ENCODE measurements around the gene TEX28. TPM values are rescaled to one million over a fixed set of nuclear protein-coding genes. Genes with fewer than 3 reads are reported as not detected.

TEX28 gene
- total RNA-seq, 4 donors from 2014 or later, result not detected

DNA sequence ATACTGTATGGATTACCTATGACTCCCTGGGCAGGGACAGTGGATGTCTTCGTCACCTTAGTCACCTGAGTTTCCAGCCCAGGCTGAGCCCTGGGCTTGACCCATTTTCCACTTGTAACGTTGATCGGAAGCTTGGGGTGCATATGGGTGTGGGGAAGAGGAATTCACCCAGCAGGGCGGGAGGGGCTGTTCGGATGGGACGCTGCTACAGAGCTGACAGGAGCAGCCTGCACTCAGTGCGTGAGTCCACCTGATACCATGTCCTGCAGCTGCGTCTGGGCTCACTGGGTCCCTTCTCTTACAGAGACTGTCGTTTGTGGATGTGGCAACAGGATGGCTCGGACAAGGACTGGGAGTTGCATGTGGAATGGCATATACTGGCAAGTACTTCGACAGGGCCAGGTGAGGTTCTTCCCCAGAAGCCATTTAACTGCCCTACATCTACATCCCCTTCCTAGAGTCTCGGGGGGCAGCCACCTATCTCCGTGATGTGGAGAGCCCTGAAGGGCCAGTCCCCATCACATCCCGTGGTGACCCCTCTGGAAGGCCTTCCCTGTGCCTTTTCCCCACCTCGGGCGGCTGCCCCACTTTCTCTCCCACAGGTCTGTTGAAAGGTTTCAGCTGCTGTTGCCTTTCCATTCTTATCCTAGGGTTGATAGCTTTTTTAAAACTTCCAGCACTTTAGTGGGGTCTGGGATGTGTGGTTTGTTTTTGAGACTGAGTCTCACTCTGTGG, 14.3 kb upstream of the TEX28 start:
- Histone ChIP-seq H3K27ac (no peak overlapping the region), H3K4me1 (no peaks in the 10 kb centered on the region), H3K4me3 (no peak overlapping the region), H3K9me3 (no peaks in the 10 kb centered on the region), H3K27me3 (no peaks in the 10 kb centered on the region), H3K36me3 (no peaks in the 10 kb centered on the region)
- no peak for TF ChIP-seq POLR2A (IDR thresholded peaks at IDR 0.05)
- TF ChIP-seq, protein P1, sequence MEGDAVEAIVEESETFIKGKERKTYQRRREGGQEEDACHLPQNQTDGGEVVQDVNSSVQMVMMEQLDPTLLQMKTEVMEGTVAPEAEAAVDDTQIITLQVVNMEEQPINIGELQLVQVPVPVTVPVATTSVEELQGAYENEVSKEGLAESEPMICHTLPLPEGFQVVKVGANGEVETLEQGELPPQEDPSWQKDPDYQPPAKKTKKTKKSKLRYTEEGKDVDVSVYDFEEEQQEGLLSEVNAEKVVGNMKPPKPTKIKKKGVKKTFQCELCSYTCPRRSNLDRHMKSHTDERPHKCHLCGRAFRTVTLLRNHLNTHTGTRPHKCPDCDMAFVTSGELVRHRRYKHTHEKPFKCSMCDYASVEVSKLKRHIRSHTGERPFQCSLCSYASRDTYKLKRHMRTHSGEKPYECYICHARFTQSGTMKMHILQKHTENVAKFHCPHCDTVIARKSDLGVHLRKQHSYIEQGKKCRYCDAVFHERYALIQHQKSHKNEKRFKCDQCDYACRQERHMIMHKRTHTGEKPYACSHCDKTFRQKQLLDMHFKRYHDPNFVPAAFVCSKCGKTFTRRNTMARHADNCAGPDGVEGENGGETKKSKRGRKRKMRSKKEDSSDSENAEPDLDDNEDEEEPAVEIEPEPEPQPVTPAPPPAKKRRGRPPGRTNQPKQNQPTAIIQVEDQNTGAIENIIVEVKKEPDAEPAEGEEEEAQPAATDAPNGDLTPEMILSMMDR (IDR thresholded peaks at IDR 0.05 in 4 of 5, conservative IDR thresholded peaks at IDR 0.05 in 1 of 5), result no peak
- ATAC-seq (no peak), DNase-seq (no peak)
- intact Hi-C loops (cut with DNase I; ENCODE audit: low total_unique reads) (no loop called here), in situ Hi-C loops (cut with MboI; ENCODE audit: low sequenced_read_pairs in 4 of 4) (no loop called here)

DNA sequence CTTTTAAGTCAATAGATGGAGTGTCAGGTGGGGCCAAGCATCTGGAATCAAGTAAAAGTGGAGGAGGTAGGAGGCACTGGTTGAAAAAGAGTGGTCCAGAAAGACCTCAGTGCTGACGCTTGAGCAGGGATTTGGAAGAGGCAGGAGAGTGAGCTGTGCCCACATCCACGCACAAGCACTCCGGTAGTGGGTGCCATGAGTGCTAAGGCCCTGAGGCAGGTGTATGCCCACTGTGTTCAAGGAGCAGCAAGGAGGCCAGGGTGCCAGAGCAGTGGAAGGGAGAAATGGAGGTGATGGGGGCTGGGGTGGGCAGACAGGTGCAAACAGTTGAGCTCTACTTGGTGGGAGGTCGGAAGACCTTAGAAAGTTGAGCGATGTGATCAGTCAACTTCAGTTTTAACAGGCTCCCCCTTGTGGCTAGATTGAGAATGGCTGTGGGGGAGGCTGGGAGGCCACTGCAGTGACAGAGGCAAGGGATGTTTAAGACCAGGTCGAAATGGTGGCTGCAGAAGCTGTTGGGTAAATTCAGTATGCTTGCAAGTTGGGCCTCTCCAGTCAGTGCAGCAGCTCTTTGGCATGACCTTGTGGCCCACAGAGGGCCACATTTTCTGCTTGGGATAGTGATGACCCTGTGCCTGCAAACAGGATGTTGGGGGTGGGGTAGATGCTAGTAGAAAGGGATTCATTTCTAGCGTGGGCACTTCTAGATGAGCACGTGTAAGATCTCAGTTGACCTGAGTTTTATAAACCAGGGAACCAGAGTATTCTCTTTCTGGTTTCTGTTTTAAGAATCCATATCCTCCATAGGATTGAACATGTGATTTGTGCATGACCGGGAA, 13.4 kb upstream of the TEX28 start:
- ATAC-seq (peak; percentile 49 to 63), DNase-seq (peak in 1 of 2 donors; percentile 29)
- Histone ChIP-seq H3K27ac (no peak overlapping the region), H3K36me3 (no peaks in the 10 kb centered on the region), H3K4me3 (no peak overlapping the region), H3K9me3 (no peaks in the 10 kb centered on the region), H3K4me1 (no peaks in the 10 kb centered on the region), H3K27me3 (no peaks in the 10 kb centered on the region)
- intact Hi-C loops (cut with DNase I; ENCODE audit: low total_unique reads), result no loop called here
- in situ Hi-C loops (cut with MboI; ENCODE audit: low sequenced_read_pairs in 4 of 4), result no loop called here
- TF ChIP-seq POLR2A (IDR thresholded peaks at IDR 0.05), result no peak
- TF ChIP-seq, protein P1 (IDR thresholded peaks at IDR 0.05 in 4 of 5, conservative IDR thresholded peaks at IDR 0.05 in 1 of 5), result peak; percentile 29 to 70 (median 65)

DNA sequence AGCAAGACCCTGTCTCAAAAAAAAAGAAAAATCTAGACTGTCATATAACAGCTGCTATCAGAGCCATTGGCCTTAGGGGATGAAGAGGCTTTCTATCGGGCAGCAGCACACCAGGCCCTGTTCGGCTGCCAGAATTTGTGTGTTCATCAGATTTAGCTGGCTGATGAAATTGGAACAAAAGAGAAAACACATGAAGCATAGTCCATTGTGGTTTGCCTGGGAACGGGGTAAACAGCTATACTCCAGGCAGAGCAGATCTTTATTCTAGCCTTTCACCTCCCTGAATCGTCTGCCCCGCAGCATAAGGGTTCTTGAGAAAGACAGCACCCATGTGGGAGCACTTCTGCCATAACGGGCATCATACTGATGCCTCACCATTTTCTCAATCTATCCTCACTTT, 12.3 kb upstream of the TEX28 start:
- in situ Hi-C loops (cut with MboI; ENCODE audit: low sequenced_read_pairs in 4 of 4) (no loop called here), intact Hi-C loops (cut with DNase I; ENCODE audit: low total_unique reads) (no loop called here)
- no peaks in the 10 kb centered on the region for H3K27me3 ChIP-seq
- H3K4me1 ChIP-seq, result no peaks in the 10 kb centered on the region
- TF ChIP-seq, protein P1 (IDR thresholded peaks at IDR 0.05 in 4 of 5, conservative IDR thresholded peaks at IDR 0.05 in 1 of 5), result no peak
- no peak for TF ChIP-seq POLR2A (IDR thresholded peaks at IDR 0.05)
- no peak for ATAC-seq
- no peaks in the 10 kb centered on the region for H3K9me3 ChIP-seq
- no peak for DNase-seq
- H3K36me3 ChIP-seq, result no peaks in the 10 kb centered on the region
- H3K4me3 ChIP-seq, result no peak overlapping the region
- H3K27ac ChIP-seq, result no peak overlapping the region

GRCh38 chrX:154305541-154306205, 10.7 kb upstream of the TEX28 start:
- Histone ChIP-seq H3K27ac (no peak overlapping the region), H3K27me3 (no peaks in the 10 kb centered on the region), H3K4me3 (no peak overlapping the region), H3K9me3 (no peaks in the 10 kb centered on the region), H3K36me3 (no peaks in the 10 kb centered on the region), H3K4me1 (no peaks in the 10 kb centered on the region)
- TF ChIP-seq, protein P1 (IDR thresholded peaks at IDR 0.05 in 4 of 5, conservative IDR thresholded peaks at IDR 0.05 in 1 of 5), result no peak
- TF ChIP-seq POLR2A (IDR thresholded peaks at IDR 0.05), result no peak
- in situ Hi-C loops (cut with MboI; ENCODE audit: low sequenced_read_pairs in 4 of 4), result no loop called here
- intact Hi-C loops (cut with DNase I; ENCODE audit: low total_unique reads), result no loop called here
- DNase-seq (no peak), ATAC-seq (no peak)
